Activated CD8-positive, alpha-beta T cell treated with anti-CD3 and anti-CD28 coated beads for 36 hours (primary cell): ENCODE results near the gene PHOX2A. TPM values are rescaled to one million over a fixed set of nuclear protein-coding genes. Genes with fewer than 3 reads are reported as not detected.
A peak's percentile ranks its signal among the peaks of the same experiment; 100 is the strongest.

ENCODE experiments used
- ATAC-seq: fragments of 200-7000 bp; cut with Tn5 transposase; one replicate; pipeline ENCODE4 v1.10.0; 2021; ENCODE audit warnings: mild to moderate bottlenecking, moderate library complexity
- CTCF ChIA-PET: fragments of 350-600 bp; sonication (Branson Sonifier 250); formaldehyde crosslinking; loops from one replicate; lab custom pipeline; 2021; ENCODE audit warnings: antibody characterized with exemption; lab: Charles Lee
- POLR2A ChIA-PET: fragments of 350-600 bp; sonication (Branson Sonifier 250); formaldehyde crosslinking; loops from one replicate; lab custom pipeline; 2021; ENCODE audit warnings: antibody characterized with exemption; lab: Charles Lee
- DNase-seq: peaks from one replicate; pipeline ENCODE4 v3.0.0-alpha.2; 2020
- H3K27ac Mint-ChIP-seq: one replicate; pipeline ENCODE4 v1.8.0; 2021; ENCODE audit warnings: mild to moderate bottlenecking, mixed read lengths
- H3K27me3 Mint-ChIP-seq: one replicate; pipeline ENCODE4 v1.8.0; 2021; ENCODE audit warnings: mixed read lengths
- H3K36me3 Mint-ChIP-seq: one replicate; pipeline ENCODE4 v1.8.0; 2021; ENCODE audit warnings: low read depth, mixed read lengths
- H3K4me1 Mint-ChIP-seq: one replicate; pipeline ENCODE4 v1.8.0; 2021; ENCODE audit warnings: low read depth, mixed read lengths
- H3K4me3 Mint-ChIP-seq: one replicate; pipeline ENCODE4 v1.8.0; 2021; ENCODE audit warnings: mild to moderate bottlenecking, moderate library complexity, mixed read lengths
- H3K9me3 Mint-ChIP-seq: one replicate; pipeline ENCODE4 v1.8.0; 2021; ENCODE audit warnings: mixed read lengths
- CTCF ChIP-seq: fragments of 200-600 bp; IDR thresholded peaks from one replicate; pipeline ENCODE4 v1.8.0; 2022; ENCODE audit warnings: antibody characterized with exemption, mild to moderate bottlenecking
- intact Hi-C: fragments of 100-400 bp; cut with micrococcal nuclease; formaldehyde crosslinking; loops from one replicate; pipeline ENCODE4 v1.10.0; 2022
- total RNA-seq, 2 experiments: library from RNA; stranded (reverse); gene quantifications; one replicate each; pipeline ENCODE4 v1.2.3, GENCODE V29; 2021

Gene PHOX2A
- total RNA-seq, 2 experiments from 2014 or later, result not detected

GRCh38 chr11:72220696-72221363, 23.1 kb downstream of the PHOX2A start:
- Mint-ChIP-seq H3K4me3 (no peak overlapping the region), H3K27me3 (peaks cover 9% of the 10 kb centered on the region), H3K9me3 (no peaks in the 10 kb centered on the region), H3K36me3 (no peaks in the 10 kb centered on the region), H3K4me1 (peaks cover 23% of the 10 kb centered on the region), H3K27ac (no peak overlapping the region)
- ATAC-seq (no peak), DNase-seq (peak; percentile 28)
- ChIA-PET CTCF (interaction anchor here (3.4 kb wide), 1 partner anchor 17 kb away, joined by 14 read pairs; no protein-coding TSS in a partner anchor), POLR2A (no interaction called here)
- no peak for TF ChIP-seq CTCF
- intact Hi-C loops, result no loop called here

GRCh38 chr11:72218251-72218745, 25.7 kb downstream of the PHOX2A start:
- CTCF ChIA-PET, result no interaction called here
- peaks cover 14% of the 10 kb centered on the region for H3K27me3 Mint-ChIP-seq
- no peak overlapping the region for H3K4me3 Mint-ChIP-seq
- TF ChIP-seq CTCF, result no peak
- intact Hi-C loops, result no loop called here
- no peak overlapping the region for H3K27ac Mint-ChIP-seq
- POLR2A ChIA-PET, result no interaction called here
- H3K36me3 Mint-ChIP-seq, result no peaks in the 10 kb centered on the region
- H3K4me1 Mint-ChIP-seq, result peaks cover 16% of the 10 kb centered on the region
- no peak for DNase-seq
- H3K9me3 Mint-ChIP-seq, result no peaks in the 10 kb centered on the region
- no peak for ATAC-seq

GRCh38 chr11:72217841-72218240, 26.1 kb downstream of the PHOX2A start:
- ChIA-PET CTCF (no interaction called here), POLR2A (no interaction called here)
- H3K27me3 Mint-ChIP-seq, result peaks cover 14% of the 10 kb centered on the region
- ATAC-seq (no peak), DNase-seq (no peak)
- no peak overlapping the region for H3K27ac Mint-ChIP-seq
- no peak overlapping the region for H3K4me3 Mint-ChIP-seq
- peaks cover 15% of the 10 kb centered on the region for H3K4me1 Mint-ChIP-seq
- TF ChIP-seq CTCF, result no peak
- H3K36me3 Mint-ChIP-seq, result no peaks in the 10 kb centered on the region
- intact Hi-C loops, result no loop called here
- no peaks in the 10 kb centered on the region for H3K9me3 Mint-ChIP-seq

- ATAC-seq, result no peak
- H3K27ac Mint-ChIP-seq, result no peak within 1 kb of the TSS
- no peak within 1 kb of the TSS for H3K4me3 Mint-ChIP-seq
- intact Hi-C loops, result no loop called here
- peaks cover 15% of the 10 kb centered on the region for H3K27me3 Mint-ChIP-seq
- no peak for TF ChIP-seq CTCF
- peaks cover 8% of the 10 kb centered on the region for H3K4me1 Mint-ChIP-seq
- DNase-seq, result no peak
- POLR2A ChIA-PET, result interaction anchor here (0.8 kb wide), 1 partner anchor 11 kb away, joined by 3 read pairs; no protein-coding TSS in a partner anchor
- H3K9me3 Mint-ChIP-seq, result no peaks in the 10 kb centered on the region
- CTCF ChIA-PET, result no interaction called here
- no peaks in the 10 kb centered on the region for H3K36me3 Mint-ChIP-seq
Measured at GRCh38 chr11:72216638-72217037, 27.3 kb downstream of the PHOX2A start, which contains the start of gene FOLR2. FOLR2 (plus strand) TSS chr11:72216794; CDS start chr11:72218585, 1,791 bp downstream.

- Mint-ChIP-seq H3K4me3 (no peak overlapping the region), H3K36me3 (peaks cover 2% of the 10 kb centered on the region), H3K27ac (no peak overlapping the region), H3K9me3 (peaks cover 11% of the 10 kb centered on the region), H3K4me1 (no peaks in the 10 kb centered on the region), H3K27me3 (peaks cover 3% of the 10 kb centered on the region)
- ChIA-PET POLR2A (no interaction called here), CTCF (no interaction called here)
- ATAC-seq (no peak), DNase-seq (no peak)
- intact Hi-C loops, result no loop called here
- TF ChIP-seq CTCF, result no peak
Measured at GRCh38 chr11:72209101-72209500, 34.9 kb downstream of the PHOX2A start.
